GM23338 (cell line): ENCODE data around the gene TRIM44.

Experiments
- CREB1 ChIP-seq: fragments of 250-450 bp; sonication (Bioruptor Pico); IDR thresholded peaks from 2 replicates; pipeline ENCODE4 v1.5.0; 2020; ENCODE audit warnings: low read depth, mild to moderate bottlenecking, moderate library complexity
- EZH2 ChIP-seq: fragments of 200-600 bp; sonication (generic); IDR thresholded peaks from one replicate; pipeline ENCODE4 v1.8.0; 2017; ENCODE audit warnings: antibody characterized with exemption, mild to moderate bottlenecking, low read depth; ENCODE audit not compliant: unreplicated experiment
- EZH2phosphoT487 ChIP-seq: fragments of 200-600 bp; sonication (generic); IDR thresholded peaks from one replicate; pipeline ENCODE4 v1.8.1; 2018; ENCODE audit warnings: antibody characterized with exemption; ENCODE audit not compliant: unreplicated experiment
- JUNB ChIP-seq: IDR thresholded peaks from one replicate; pipeline ENCODE4 v1.6.1; 2016; ENCODE audit warnings: antibody characterized with exemption; ENCODE audit not compliant: unreplicated experiment
- NANOG ChIP-seq: IDR thresholded peaks from 2 replicates; pipeline ENCODE4 v1.6.1; 2016; ENCODE audit warnings: antibody characterized with exemption, borderline replicate concordance
- POLR2AphosphoS5 ChIP-seq: IDR thresholded peaks from 2 replicates; pipeline ENCODE4 v1.6.1; 2016; ENCODE audit warnings: antibody characterized with exemption, low read depth
- STAT1 ChIP-seq: IDR thresholded peaks from one replicate; pipeline ENCODE4 v1.6.1; 2016; ENCODE audit warnings: antibody characterized with exemption; ENCODE audit not compliant: unreplicated experiment
- ZNF114 ChIP-seq: fragments of 250-450 bp; sonication (Bioruptor Pico); IDR thresholded peaks from 2 replicates; pipeline ENCODE4 v1.5.0; 2020; ENCODE audit warnings: mild to moderate bottlenecking, moderate library complexity
- ZNF331 ChIP-seq: fragments of 250-450 bp; sonication (Bioruptor Pico); IDR thresholded peaks from 2 replicates; pipeline ENCODE4 v1.5.0; 2020; ENCODE audit warnings: low read depth, mild to moderate bottlenecking, moderate library complexity
- TF ChIP-seq, protein P1 (sequence below), 2 experiments: fragments of 200-600 bp in 1 of 2; sonication (generic) in 1 of 2; conservative IDR thresholded peaks; 2 replicates each; pipeline versions ENCODE4 v1.5.1 to v1.6.1; 2016 to 2017; ENCODE audit warnings: antibody characterized with exemption in 2 of 2, low read depth in 2 of 2, mild to moderate bottlenecking in 2 of 2, moderate library complexity in 1 of 2
- TF ChIP-seq, protein P2 (sequence below): IDR thresholded peaks from one replicate; pipeline ENCODE4 v1.6.1; 2018; ENCODE audit warnings: antibody characterized with exemption; ENCODE audit not compliant: unreplicated experiment
- TF ChIP-seq, protein P3 (sequence below): fragments of 250-450 bp; sonication (Bioruptor Pico); IDR thresholded peaks from 2 replicates; pipeline ENCODE4 v1.5.0; 2020; ENCODE audit warnings: mild to moderate bottlenecking, moderate library complexity

DNA sequence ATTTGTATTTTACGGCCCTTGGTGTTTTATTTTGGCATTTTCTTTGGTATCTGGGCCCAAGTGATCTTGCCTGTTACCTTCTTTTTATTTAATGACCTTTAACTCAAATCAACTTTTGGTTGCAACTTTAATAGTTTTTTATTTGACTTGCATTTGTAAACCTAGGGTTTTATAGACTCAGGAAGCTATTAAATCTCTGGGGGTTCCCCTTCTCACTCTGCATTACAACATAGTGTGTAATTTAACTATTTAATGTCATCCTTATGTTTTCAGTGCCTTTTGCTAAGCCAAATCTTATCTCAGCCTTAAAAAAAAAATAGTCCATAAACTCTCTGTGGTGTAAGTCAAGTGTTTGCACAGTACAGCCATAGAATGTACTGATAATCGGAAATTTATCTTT is 41.0 kb upstream of the TRIM44 start:
- TF ChIP-seq EZH2 (no peak), ZNF331 (CRISPR knock-in tag) (no peak), POLR2AphosphoS5 (no peak), ZNF114 (CRISPR knock-in tag) (no peak), EZH2phosphoT487 (no peak), JUNB (no peak), CREB1 (CRISPR knock-in tag) (no peak), STAT1 (no peak), NANOG (no peak)
- TF ChIP-seq, protein P1, sequence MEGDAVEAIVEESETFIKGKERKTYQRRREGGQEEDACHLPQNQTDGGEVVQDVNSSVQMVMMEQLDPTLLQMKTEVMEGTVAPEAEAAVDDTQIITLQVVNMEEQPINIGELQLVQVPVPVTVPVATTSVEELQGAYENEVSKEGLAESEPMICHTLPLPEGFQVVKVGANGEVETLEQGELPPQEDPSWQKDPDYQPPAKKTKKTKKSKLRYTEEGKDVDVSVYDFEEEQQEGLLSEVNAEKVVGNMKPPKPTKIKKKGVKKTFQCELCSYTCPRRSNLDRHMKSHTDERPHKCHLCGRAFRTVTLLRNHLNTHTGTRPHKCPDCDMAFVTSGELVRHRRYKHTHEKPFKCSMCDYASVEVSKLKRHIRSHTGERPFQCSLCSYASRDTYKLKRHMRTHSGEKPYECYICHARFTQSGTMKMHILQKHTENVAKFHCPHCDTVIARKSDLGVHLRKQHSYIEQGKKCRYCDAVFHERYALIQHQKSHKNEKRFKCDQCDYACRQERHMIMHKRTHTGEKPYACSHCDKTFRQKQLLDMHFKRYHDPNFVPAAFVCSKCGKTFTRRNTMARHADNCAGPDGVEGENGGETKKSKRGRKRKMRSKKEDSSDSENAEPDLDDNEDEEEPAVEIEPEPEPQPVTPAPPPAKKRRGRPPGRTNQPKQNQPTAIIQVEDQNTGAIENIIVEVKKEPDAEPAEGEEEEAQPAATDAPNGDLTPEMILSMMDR (conservative IDR thresholded peaks at IDR 0.05; ENCODE audit: low read depth in 2 of 2), result no peak
- TF ChIP-seq, protein P2, sequence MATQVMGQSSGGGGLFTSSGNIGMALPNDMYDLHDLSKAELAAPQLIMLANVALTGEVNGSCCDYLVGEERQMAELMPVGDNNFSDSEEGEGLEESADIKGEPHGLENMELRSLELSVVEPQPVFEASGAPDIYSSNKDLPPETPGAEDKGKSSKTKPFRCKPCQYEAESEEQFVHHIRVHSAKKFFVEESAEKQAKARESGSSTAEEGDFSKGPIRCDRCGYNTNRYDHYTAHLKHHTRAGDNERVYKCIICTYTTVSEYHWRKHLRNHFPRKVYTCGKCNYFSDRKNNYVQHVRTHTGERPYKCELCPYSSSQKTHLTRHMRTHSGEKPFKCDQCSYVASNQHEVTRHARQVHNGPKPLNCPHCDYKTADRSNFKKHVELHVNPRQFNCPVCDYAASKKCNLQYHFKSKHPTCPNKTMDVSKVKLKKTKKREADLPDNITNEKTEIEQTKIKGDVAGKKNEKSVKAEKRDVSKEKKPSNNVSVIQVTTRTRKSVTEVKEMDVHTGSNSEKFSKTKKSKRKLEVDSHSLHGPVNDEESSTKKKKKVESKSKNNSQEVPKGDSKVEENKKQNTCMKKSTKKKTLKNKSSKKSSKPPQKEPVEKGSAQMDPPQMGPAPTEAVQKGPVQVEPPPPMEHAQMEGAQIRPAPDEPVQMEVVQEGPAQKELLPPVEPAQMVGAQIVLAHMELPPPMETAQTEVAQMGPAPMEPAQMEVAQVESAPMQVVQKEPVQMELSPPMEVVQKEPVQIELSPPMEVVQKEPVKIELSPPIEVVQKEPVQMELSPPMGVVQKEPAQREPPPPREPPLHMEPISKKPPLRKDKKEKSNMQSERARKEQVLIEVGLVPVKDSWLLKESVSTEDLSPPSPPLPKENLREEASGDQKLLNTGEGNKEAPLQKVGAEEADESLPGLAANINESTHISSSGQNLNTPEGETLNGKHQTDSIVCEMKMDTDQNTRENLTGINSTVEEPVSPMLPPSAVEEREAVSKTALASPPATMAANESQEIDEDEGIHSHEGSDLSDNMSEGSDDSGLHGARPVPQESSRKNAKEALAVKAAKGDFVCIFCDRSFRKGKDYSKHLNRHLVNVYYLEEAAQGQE, result no peak
- TF ChIP-seq, protein P3, sequence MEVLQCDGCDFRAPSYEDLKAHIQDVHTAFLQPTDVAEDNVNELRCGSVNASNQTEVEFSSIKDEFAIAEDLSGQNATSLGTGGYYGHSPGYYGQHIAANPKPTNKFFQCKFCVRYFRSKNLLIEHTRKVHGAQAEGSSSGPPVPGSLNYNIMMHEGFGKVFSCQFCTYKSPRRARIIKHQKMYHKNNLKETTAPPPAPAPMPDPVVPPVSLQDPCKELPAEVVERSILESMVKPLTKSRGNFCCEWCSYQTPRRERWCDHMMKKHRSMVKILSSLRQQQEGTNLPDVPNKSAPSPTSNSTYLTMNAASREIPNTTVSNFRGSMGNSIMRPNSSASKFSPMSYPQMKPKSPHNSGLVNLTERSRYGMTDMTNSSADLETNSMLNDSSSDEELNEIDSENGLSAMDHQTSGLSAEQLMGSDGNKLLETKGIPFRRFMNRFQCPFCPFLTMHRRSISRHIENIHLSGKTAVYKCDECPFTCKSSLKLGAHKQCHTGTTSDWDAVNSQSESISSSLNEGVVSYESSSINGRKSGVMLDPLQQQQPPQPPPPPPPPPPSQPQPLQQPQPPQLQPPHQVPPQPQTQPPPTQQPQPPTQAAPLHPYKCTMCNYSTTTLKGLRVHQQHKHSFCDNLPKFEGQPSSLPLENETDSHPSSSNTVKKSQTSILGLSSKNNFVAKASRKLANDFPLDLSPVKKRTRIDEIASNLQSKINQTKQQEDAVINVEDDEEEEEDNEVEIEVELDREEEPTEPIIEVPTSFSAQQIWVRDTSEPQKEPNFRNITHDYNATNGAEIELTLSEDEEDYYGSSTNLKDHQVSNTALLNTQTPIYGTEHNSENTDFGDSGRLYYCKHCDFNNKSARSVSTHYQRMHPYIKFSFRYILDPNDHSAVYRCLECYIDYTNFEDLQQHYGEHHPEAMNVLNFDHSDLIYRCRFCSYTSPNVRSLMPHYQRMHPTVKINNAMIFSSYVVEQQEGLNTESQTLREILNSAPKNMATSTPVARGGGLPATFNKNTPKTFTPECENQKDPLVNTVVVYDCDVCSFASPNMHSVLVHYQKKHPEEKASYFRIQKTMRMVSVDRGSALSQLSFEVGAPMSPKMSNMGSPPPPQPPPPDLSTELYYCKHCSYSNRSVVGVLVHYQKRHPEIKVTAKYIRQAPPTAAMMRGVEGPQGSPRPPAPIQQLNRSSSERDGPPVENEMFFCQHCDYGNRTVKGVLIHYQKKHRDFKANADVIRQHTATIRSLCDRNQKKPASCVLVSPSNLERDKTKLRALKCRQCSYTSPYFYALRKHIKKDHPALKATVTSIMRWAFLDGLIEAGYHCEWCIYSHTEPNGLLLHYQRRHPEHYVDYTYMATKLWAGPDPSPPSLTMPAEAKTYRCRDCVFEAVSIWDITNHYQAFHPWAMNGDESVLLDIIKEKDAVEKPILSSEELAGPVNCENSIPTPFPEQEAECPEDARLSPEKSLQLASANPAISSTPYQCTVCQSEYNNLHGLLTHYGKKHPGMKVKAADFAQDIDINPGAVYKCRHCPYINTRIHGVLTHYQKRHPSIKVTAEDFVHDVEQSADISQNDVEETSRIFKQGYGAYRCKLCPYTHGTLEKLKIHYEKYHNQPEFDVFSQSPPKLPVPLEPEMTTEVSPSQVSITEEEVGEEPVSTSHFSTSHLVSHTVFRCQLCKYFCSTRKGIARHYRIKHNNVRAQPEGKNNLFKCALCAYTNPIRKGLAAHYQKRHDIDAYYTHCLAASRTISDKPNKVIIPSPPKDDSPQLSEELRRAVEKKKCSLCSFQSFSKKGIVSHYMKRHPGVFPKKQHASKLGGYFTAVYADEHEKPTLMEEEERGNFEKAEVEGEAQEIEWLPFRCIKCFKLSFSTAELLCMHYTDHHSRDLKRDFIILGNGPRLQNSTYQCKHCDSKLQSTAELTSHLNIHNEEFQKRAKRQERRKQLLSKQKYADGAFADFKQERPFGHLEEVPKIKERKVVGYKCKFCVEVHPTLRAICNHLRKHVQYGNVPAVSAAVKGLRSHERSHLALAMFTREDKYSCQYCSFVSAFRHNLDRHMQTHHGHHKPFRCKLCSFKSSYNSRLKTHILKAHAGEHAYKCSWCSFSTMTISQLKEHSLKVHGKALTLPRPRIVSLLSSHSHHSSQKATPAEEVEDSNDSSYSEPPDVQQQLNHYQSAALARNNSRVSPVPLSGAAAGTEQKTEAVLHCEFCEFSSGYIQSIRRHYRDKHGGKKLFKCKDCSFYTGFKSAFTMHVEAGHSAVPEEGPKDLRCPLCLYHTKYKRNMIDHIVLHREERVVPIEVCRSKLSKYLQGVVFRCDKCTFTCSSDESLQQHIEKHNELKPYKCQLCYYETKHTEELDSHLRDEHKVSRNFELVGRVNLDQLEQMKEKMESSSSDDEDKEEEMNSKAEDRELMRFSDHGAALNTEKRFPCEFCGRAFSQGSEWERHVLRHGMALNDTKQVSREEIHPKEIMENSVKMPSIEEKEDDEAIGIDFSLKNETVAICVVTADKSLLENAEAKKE, result no peak
